ENCODE results near the gene BTBD16.

BTBD16 gene

DNA sequence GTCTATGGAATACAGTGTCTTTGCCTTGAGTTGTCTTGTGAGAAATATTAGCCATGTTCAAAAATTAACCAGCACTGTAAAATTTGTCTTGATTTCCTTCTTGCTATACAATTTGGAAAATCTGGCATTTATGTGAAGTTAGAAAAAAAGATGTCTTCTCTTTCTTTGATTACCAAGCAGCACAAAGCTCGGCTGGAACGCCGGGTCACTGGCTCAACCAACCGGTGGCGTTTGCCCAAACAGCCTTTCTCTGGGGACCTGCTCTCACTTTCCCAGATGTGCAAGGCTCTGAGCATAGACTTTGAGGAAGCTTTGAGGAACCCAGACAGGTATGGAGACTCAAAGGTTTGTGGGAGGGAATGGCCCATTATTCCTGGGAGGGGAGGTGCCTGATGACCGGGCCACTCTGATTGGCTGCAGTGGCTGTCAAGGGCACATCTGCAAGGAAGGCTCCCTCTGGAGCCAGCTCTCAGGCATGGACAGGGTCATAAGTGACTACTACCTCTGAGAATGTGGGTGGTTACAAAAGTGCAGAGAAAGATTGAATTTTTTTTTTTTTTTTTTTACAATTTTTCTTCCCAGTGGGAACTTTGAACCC is 5.6 kb downstream of the BTBD16 start:
- DNase-seq = no peak

DNA sequence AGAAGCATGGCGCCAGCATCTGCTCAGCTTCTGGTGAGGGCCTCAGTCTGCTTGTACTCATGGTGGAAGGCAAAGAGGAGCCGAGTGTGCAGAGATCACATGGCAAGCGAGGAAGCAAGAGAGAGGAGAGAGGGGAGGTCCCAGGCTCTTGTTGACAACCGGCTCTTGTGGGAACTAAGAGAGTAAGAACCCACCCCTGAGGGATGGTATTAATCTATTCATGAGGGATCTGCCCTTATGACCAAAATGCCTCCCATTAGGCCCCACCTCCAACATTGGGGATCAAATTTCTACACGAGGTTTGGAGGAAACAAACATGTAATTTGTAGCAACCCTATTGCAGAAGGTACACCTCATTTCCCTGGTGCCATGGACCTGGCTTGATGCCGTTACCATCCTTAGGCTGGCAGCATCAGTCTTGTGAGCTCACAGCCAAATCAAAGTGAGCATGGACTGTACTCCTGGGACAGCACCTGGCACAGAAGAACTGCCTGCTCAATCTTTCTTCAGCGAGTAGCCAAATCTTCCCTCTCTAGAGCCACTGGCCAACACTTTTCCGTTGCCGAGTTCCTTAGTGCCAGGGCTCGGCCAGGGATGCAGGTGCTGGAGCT is 6.5 kb downstream of the BTBD16 start:
- no peak for DNase-seq

DNA sequence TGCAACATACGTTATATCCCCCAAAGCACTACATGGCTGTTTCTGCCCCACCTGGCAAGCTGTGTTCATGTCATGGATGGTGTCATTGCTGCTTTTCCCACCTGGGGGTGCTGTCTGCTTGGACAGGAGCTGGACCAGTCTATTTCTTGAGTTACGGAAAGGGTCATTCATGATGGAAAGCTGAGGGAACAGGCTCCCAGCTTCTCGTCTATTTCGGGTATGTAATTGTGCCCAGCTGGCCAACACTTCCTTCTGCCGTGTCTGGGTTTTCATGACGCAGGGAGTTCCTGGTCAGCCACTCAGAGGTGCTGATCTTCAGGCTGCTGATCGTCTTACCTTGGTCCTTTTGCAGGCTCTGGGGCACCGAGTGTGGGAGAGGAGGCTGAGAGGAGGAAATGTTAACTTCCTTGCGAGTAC is 8.6 kb downstream of the BTBD16 start:
- peak; percentile 71 for DNase-seq

DNA sequence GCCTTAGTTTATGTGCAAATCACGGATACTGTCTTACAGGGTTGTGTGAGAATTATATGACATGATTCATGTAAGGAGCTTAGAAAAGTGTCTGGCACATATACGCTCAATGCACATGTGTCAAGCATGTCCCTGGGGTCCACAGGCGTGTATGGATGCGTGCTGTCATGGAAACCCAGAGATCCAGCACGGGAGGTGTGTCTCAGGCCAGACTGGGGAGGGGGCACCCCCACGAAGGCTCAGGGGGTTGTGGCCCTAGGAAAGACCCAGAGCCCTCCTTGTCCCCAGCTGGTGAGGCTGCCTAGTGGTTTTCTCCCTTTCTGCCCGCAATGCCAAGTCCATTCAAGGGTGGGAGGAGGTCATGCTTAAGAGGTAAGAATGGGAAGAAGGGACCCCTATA is 9.1 kb downstream of the BTBD16 start:
- DNase-seq = no peak

DNA sequence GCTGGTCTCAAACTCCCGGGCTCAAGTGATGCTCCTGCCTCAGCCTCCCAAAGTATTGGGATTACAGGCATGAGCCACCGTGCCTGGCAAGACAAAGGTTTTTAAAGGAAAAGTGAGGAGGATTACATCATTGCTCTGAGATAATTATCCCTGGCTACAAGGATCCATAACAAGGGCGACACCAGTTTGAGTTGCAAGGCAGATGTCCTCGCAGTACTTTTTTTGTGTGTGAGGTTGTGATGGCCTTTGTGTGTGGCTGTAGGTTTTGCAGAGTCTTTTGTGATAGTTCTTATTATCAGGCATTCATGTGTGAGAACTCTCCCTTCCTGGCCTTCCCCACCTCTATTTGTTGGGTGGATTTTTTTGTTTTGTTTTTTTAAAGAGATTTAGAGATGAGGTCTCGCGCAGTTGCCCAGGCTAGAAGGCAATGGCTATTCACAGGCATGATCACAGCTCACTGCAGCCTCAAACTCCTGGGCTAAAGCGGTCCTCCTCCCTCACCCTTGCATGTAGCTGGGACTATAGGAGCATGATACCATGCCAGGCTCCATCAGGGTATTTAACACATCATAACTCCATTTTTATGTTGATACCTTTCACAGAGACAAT is 10.0 kb downstream of the BTBD16 start:
- no peak for DNase-seq

DNA sequence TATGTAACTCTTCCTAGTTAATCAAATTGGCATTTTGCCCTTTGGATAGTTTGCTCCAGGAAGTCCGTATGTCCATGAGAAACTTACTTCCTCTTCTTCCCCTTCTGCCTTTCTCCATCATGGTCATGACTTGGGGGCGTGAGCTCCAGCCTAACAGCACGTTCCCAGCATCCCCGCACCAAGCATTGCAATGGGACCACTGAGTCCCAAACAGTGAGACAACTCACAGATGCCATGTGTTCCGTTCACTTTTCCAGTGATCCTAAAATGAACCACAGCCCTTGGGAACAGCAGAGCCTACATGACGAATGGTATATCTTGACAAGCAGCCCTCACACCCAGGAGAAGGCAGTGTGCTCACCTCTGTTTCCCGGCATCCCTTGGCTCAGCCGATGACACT is 10.7 kb downstream of the BTBD16 start:
- no peak for DNase-seq

DNA sequence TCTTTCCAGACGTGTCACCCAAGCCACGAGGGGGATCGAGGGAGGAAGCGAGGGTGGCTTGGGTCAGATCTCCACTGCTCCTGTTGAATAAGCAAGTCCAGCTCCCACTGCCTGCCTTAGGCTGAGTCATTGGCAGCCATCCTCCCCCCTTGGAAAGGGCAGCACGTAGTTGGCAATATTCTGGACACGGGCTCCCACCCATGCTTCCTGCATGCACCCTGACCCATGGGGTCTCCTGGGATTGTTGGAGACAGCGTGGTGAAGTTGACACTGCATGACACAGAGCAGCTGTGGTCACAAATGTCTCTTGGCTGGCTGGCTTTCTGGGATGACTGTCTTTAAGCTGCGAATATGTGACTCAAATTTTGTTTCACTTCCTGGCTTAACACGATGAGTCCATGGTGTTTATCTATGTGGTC is 11.2 kb downstream of the BTBD16 start:
- no peak for DNase-seq

DNA sequence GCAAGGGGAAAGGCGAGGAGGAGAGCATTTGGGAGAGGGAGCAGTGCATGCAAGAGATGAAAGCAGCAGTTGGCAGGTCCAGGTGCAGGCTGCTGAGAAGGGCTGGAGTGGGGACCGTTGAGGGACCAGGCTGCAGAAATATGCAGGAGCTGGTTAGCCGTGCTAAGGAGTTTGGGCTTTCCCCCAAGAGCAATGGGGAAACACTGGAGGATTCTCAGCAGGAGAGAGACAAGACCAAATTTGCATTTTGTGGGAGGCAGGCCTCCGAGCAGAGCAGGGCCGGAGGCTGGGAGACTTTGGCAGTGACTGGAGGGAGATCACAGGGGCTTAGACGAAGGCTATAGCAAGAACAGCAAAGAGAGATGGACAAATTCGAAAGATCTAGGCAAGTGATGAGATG is 11.8 kb downstream of the BTBD16 start:
- no peak for DNase-seq

DNA sequence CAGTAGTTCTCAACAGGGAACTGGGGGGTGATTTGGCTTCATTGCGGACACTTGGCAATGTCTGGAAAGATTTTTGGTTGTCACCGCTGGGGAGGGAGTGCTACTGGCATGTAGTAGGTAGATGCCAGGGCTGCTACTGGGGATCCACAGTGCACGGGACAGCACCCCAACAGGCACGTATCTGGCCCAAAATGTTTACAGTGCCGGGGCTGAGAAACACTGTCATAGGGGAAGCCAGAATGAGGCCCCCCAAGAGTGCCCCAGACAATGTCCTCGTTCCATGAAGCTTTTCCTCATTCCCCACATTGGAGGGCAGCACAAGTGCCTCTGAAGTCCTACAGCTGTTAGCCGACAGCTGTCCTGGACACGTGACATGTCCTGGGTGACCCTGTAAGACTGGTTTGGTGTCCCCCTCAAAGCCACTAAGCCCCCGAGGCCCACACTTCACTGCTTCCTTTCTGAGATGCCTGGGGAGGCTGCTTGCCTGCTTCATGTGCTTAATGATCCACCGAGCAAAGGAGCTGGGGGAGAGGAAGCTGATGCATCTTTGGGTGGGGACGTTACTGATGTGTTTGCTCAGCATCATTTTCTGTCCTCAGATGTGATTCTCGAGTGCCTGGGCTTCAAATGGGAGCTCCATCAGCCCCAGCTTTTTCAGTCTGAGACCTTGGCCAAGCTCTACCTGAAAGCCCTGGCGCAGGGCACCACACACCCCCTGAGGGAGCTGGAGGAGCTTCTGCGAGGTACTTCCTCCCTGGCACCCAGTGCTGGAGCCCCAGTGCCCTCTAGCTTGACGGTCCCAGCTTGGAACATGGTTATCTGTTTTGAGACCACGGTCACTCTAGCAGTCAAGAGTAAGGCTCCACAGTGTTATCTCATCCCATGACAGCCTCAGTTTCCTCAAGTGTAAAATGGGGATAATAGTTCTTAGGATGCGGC is 14.7 kb downstream of the BTBD16 start:
- DNase-seq = no peak

DNA sequence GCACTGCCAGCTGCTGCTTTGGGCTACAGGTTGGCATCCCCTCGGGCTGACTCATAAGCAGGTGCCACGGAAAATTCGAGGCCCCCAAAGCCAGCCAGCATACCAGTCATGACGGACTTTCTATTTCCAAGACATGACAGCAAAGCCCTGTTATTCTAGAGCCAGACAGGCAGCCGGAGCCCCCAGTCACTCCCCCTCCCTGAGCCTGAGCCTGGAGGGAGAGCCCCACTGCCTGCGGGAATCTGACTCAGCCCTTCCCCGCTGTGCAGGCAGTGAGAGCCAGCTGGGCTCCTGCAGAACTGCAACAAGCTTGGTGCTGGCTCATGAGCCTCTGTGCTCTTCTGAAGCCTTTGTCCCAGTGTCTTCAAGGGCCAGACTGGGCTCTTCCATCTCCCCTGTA is 15.8 kb downstream of the BTBD16 start:
- DNase-seq = no peak

DNA sequence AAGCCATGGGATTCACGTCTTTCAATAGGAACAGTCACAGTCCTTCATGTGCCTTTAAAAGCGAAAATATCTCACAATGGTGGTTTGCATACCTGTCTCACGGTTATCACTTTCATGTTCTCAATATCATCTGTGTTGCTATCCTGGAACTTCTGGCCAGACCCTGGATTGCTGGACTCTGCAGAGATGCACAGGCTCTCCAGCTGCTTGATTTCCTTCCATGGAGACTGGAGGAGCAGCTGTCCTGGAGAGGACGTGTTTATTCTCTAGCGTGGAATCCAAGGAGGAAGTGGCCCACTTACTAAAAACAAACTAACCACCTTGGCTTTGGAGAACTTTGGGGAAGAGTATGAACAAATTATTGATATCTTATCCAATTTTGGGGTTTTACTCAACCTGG is 16.5 kb downstream of the BTBD16 start:
- DNase-seq = no peak

DNA sequence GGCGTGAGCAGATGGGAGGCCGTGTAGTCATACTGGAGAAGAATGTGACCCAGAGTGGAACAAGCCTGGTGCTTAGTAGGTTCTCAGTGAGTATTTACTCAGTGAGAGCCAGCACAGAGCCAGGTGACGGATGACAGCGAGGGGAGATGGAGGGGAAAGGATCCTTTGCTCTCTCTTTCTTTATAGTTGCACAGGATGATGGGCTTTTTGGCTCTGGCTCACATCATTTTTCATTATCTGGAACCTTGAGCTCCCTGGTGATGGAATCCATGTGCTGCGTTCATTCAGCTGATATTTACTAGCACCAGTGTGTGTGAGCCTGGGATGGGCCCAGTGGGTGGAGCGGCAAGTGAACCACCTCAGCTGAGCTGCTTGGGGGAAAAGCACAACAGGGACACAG is 17.2 kb downstream of the BTBD16 start:
- DNase-seq = no peak

DNA sequence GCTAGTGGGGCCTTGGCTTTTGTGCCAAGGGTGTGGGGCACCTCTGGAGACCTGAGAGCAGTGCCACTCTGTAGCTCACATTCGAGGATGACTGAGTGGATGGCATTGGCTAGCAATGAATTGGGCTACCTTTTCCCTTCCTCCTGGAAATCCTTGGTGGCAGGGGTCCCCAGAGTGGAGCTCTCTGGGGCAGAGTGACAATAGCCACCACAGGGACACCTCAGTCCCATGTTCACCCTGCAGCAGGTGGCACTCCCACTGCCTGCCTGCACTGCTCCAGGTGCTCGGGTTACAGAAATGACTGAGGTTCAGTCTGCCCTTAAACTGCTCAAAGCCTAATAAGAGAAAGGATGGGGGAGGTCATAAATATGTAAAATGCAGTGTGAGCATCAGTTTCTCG is 17.8 kb downstream of the BTBD16 start:
- no peak for DNase-seq

DNA sequence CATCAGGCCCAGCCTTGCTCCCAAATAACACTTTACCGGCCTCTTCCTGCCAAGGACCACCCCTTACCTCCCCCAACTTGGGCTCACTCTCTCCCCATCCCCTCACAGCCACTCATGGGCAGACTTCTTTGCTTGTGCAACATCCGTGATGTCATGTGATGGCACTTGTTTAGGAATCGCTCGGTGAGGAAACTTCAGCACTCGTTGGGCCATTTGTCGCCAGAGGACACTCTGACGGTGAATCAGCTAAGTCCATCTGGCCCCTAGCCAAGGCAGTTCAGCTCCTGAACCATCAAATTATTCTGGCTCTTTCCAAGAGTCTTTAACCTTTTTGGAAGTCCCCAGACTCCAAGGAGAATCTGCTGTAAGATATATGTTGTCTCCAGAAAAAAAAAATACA is 19.2 kb downstream of the BTBD16 start:
- DNase-seq = no peak

DNA sequence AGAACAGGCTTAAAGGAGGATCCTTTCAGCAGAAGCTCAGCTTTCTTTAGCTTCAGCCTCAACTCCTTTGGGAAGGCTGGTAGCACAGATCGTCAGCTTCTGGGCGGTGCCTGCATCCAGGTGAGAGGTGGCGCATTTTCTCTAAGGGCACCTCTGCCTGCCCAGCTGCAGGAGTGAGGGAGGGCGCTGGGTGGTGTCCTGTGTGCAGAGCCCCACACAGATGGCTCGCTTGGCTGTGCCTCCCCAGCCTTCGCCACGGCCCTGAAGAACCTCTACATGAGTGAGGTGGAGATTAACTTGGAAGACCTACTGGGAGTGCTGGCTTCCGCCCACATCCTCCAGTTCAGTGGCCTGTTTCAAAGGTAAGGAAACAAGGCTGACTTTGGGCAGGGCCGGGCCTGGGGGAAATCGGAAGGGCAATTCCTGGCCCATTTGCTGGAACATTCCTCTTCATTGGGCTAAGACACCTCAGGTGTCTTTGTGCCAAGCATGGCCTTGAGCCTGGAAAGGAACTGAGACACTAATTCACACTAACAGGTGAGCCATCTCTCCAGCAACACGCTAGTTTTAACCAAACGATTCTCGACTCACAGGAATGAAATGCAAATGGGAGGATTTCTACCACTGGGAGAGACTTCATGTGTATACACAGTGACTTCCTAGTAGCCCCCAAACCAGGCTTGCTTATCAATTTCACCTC is 19.9 kb downstream of the BTBD16 start:
- no peak for DNase-seq

DNA sequence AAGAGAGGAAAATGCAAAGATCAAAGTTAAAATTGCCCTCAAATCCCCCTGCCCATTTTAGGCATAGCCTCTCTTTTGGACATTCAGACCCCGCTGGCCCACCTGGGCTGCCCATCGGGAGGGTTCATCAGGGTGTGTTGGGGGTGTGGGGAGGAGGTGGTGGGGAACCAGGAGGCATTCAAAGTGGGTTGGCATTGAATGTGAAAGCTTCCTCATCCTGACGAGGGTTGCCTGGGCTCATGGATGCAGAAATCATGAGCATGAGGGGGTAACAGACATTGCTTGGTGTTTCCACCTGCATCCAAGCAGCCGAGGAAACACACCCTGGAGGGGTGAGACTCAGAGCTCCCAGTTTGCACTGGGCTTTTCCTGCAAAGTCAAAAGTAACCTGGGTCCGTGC is 20.6 kb downstream of the BTBD16 start:
- no peak for DNase-seq

DNA sequence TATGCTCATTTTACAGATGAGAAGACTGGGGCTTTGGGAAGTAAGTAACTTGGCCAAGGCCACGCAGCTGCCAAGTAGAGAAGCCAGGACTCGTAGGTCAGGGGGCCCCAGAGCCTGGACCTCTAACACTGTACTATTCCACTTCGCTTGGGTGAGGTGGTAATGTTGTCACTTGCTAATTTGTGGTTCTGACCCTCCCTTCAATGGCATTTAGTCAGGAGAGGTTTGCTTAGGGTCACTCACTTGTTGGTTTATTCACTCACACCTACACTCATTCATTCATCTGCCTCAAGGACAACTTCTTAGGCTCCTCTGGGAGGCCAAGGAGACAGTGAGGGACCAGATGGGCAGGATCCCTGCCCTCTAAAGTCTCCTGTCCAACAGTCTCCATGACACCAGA is 21.3 kb downstream of the BTBD16 start:
- no peak for DNase-seq

DNA sequence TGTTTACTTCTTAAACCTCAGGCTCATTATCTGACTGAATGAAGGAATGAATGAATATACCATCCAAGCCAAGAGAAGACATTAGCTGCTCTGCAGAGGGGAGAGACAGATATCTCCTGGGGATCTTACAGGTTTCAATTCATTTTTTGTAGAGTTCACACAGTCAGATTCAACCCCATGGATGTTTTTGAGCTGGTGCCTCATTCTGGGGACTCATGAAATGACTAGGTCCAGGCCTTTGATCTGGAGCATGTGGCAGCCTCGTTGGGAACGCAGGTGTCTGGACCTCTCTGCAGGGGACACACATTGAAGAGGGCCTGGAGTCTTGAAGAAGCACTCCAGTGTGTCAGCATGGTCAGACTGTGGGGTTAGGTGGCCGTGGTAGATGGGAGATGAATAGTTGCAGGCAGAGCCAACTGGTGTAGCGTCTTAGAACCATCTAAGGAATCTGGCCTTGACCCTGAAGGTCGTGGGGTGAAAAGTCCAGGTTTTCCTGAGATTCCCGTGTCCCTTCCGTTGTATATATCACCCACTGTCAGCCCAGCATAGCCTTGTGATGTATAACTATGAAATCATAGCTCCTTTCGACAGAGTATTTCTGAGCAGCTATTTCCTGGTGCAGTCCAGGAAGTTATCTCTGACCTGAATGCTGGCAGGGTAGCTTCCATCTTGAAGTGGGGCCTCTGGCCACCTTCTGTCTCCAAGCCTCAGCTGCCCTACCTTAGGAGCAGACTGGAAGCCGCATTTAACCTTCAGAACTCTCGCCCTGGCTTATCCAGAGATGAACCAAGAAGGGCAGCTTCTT is 22.3 kb downstream of the BTBD16 start:
- no peak for DNase-seq

DNA sequence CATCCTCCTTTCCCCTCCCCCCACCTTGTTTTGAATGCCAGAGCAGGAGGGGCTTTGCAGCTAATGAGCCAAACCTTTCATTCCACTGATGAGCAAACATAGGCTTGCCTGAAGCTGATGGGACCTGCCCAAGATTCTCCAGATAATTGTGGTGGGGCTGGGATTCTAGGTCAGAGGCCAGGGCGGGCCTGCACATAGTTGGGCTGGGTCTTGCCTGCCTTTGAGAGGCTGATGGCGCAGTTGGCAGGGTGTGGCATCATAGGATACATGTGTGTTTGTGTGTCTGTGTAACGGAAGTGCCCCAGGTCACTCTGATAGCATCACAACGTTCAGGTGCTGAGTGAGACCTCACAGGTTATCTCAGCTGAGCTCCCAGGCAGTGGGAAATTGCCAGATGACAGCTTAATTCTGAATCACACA is 22.9 kb downstream of the BTBD16 start:
- no peak for DNase-seq

DNA sequence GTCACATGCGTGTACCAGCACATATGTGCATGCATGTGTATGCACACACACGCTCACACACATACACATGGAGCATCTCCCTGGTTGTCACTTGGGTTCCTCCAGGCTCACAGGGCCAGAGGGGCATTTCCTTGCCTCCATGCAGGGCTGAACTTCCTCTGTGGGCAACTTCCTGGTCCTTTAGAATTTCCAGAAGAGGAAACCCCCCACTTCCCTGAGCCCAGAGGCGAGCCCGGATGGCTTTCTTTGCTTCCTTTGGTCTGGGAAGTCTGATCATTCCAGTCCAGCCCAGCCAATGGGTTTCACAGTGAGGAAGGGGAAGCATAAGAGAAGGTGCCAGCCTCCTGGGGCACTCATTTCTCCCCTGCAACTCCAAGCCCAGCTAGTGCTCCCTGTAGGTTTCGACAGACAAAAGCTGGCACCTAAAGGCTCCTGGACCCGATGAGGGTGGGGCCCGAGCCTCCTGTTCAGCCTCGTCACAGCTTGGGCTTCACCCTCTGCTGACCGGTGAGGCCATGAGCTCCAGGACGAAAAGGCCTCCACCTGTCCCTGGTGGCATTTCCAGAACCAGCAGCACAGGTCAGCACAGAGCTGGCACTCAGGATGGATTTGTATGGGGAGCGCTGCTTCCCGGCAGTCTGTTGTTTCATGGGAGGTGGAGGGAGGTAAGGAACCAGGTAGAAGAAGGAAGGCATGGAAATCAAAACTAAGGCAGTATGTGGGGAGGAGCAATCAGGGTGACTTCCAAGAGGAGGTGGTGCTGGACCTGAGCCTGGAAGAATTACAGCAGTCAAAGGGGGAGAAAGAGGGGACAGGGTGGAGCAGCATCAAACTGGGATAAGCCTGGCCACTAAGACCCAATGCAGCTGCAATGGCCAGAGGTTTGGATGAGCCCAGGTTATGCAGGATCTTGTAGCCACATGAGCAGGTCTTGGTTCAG is 23.7 kb downstream of the BTBD16 start:
- no peak for DNase-seq

DNA sequence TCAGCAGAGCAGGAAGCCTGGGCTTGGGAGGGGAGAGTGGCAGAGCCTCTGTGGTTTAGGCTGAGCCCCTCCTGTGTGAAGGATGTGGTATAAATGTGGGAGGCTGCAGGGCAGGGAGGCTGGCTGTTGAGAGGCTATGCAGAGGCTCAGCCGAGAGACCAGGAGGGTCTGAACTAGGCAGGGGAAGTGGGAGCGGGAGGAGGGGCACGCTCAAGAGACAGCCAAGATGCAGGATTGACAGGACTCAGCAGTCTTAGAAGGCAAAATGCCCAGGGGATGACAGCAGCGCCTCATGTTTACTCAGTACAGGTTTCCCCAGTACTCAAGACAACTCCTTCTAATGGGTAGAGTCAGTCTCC is 24.3 kb downstream of the BTBD16 start:
- no peak for DNase-seq

Data from NCI-H510A treated with DMSO at 0.1 percent for 48 hours (cell line).